SK-N-SH treated with all-trans-retinoic acid at 6 μM for 48 hours (cell line): ENCODE data around the gene SMARCC2.

Source experiments
- ESRRG ChIP-seq: fragments of 250-450 bp; sonication (Bioruptor Pico); IDR thresholded peaks from 2 replicates; pipeline ENCODE4 v1.6.1; 2021; ENCODE audit warnings: mild to moderate bottlenecking
- RARB ChIP-seq: fragments of 250-450 bp; sonication (Bioruptor Pico); IDR thresholded peaks from 2 replicates; pipeline ENCODE4 v1.8.0; 2021; ENCODE audit warnings: mild to moderate bottlenecking, moderate library complexity
- ZNF565 ChIP-seq: fragments of 450-650 bp; formaldehyde crosslinking; conservative IDR thresholded peaks from 2 replicates; pipeline ENCODE4 v1.5.0; 2020; ENCODE audit warnings: low read depth, mild to moderate bottlenecking, moderate library complexity
- TF ChIP-seq, protein P1 (sequence below): fragments of 250-450 bp; sonication (Bioruptor Pico); IDR thresholded peaks from 2 replicates; pipeline ENCODE4 v1.5.0; 2020; ENCODE audit warnings: mild to moderate bottlenecking, moderate library complexity

DNA sequence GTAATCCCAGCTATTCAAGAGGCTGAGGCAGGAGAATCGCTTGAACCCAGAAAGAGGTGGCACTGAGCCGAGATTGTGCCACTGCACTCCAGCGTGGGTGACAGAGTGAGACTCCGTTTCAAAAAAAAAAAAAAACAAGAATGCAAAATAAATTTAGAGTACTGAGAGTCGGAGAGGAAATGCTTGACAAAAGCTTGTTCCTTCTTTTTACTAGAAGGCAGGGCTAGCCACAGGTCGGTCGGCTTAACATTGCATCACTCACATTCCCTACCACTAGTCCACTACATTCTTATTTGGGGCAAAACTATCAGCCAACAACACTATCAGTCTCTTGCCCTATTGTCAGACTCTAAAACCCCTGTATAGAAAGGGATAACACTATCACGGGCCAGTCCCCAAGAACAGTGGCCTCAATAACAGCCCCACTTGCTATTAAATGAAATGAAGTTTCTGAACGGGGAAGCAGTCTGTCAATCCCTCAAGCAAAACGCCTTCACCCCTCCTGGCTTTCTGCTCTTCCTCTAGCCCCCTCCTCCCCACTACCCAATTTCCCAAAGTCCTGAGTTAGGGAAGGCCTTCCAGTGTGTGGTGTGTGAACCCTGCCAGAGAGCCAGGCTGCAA is 31.4 kb upstream of the SMARCC2 start:
- TF ChIP-seq RARB: no peak
- TF ChIP-seq ESRRG (CRISPR knock-in tag): no peak
- no peak for TF ChIP-seq ZNF565
- TF ChIP-seq, protein P1, sequence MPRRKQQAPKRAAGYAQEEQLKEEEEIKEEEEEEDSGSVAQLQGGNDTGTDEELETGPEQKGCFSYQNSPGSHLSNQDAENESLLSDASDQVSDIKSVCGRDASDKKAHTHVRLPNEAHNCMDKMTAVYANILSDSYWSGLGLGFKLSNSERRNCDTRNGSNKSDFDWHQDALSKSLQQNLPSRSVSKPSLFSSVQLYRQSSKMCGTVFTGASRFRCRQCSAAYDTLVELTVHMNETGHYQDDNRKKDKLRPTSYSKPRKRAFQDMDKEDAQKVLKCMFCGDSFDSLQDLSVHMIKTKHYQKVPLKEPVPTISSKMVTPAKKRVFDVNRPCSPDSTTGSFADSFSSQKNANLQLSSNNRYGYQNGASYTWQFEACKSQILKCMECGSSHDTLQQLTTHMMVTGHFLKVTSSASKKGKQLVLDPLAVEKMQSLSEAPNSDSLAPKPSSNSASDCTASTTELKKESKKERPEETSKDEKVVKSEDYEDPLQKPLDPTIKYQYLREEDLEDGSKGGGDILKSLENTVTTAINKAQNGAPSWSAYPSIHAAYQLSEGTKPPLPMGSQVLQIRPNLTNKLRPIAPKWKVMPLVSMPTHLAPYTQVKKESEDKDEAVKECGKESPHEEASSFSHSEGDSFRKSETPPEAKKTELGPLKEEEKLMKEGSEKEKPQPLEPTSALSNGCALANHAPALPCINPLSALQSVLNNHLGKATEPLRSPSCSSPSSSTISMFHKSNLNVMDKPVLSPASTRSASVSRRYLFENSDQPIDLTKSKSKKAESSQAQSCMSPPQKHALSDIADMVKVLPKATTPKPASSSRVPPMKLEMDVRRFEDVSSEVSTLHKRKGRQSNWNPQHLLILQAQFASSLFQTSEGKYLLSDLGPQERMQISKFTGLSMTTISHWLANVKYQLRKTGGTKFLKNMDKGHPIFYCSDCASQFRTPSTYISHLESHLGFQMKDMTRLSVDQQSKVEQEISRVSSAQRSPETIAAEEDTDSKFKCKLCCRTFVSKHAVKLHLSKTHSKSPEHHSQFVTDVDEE: no peak
